ENCODE results near the gene CENPN. TPM values are rescaled to one million over a fixed set of nuclear protein-coding genes. Genes with fewer than 3 reads are reported as not detected.

CENPN gene
- total RNA-seq, 1 donor from 2014 or later: 13.0 TPM

DNA sequence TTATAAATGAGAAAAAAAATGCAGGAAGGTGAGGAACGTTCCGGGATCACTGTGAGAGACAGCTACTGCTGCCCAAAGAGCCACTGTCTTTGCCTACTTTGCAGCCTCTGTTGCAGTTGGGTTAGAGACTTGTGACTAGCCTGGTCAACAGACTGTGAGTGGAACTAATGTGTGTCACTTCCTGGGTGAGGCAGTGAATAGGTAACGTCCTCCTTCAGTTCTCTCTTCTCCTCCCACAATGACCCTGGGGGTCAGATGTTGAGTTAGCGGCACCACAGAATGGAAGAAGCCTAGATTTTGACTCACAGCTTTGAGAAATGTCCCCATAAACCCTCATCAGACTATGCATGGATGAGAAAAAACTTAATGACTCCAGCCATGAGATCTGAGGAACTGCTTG, 64.8 kb downstream of the CENPN start:
- H3K9me3 ChIP-seq (ENCODE audit: control insufficient read depth in 3 of 3, low read length in 3 of 3): no peaks in the 10 kb centered on the region
- H3K4me3 ChIP-seq (ENCODE audit: low read length in 3 of 3): no peak overlapping the region
- no peaks in the 10 kb centered on the region for H3K27me3 ChIP-seq (ENCODE audit: control insufficient read depth in 3 of 3, insufficient read depth in 3 of 3, low read length in 3 of 3)
- H3K4me1 ChIP-seq (ENCODE audit: control insufficient read depth in 3 of 3, insufficient read depth in 3 of 3, low read length in 3 of 3): peaks cover 0 to 6% (median 0%) of the 10 kb centered on the region in 3 donors
- H3K36me3 ChIP-seq (ENCODE audit: control insufficient read depth in 3 of 3, insufficient read depth in 3 of 3, low read length in 3 of 3): no peaks in the 10 kb centered on the region
- no peak overlapping the region for H3K9ac ChIP-seq (ENCODE audit: low read depth in 1 of 3, low read length in 3 of 3)
- H3K27ac ChIP-seq (ENCODE audit: low read depth, low read length): no peak overlapping the region

DNA sequence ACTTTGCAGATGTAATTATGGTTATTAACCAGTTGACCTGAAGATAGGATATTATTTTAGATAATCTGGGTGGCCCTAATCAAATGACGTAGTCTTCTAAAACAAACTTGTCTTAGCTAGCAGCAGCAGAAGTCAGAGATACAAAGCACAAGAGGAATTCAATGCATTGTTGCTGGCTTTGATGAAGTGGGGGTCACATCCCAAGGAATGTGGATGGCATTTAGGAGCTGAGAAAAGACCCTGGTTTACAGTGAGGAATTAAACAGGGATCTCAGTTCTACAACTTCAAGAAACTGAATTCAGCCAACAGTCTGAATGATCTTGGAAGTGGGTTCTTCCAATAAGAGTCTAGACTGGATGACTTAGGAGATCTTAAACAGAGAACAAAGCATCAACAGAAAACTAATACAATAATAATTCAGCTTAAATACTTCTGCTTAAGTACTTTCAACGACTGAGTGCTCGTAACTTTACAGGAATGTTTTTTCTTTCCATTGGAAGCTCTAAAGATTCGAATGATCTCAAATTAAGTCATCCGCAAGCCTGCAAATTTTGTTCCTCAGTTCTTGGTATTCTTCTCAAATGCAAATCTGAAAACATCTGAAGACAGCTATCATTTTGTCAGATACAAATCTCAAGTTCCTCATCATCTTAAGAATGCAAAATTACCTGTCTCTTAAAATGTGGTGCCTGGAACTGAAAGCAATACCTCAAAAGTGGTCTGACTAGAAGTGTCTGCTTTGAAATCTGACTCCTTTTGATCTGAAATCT, 66.7 kb downstream of the CENPN start:
- H3K27ac ChIP-seq (ENCODE audit: low read depth, low read length): no peak overlapping the region
- H3K4me3 ChIP-seq (ENCODE audit: low read length in 3 of 3): no peak overlapping the region
- no peaks in the 10 kb centered on the region for H3K9me3 ChIP-seq (ENCODE audit: control insufficient read depth in 3 of 3, low read length in 3 of 3)

DNA sequence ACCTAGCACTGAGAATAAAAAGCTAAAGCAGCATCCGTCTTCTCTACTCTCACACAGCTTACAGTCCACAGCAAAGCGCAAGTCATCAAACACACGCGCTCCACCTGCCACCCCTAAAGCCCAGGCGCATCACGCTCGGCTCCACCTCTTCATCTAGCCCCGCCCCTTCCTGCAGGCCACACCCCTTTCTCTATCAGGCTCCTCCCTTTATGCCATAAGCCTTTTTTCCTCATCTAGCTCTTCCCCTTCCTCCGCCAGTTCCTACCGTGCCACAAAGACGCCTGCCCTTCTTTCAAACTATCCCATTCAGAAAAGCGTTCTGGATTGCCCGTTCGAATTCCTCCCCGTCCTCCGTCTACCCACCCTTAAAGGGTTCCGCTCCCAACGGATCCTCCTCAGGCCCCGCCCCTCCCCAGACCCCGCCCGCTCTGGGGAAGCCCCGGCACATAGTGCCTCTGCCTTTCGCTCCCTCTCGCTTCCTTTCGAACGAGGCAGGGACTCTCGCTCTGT, 69.6 kb downstream of the CENPN start:
- H3K27ac ChIP-seq (ENCODE audit: low read depth, low read length): peak overlapping the region; percentile 97
- H3K27me3 ChIP-seq (ENCODE audit: control insufficient read depth in 3 of 3, insufficient read depth in 3 of 3, low read length in 3 of 3): no peaks in the 10 kb centered on the region
- peak overlapping the region; percentile 92 to 98 (median 96) for H3K9ac ChIP-seq (ENCODE audit: low read depth in 1 of 3, low read length in 3 of 3)
- no peaks in the 10 kb centered on the region for H3K9me3 ChIP-seq (ENCODE audit: control insufficient read depth in 3 of 3, low read length in 3 of 3)
- H3K4me1 ChIP-seq (ENCODE audit: control insufficient read depth in 3 of 3, insufficient read depth in 3 of 3, low read length in 3 of 3): peaks cover 0 to 12% (median 3%) of the 10 kb centered on the region in 3 donors
- H3K4me3 ChIP-seq (ENCODE audit: low read length in 3 of 3): peak overlapping the region; percentile 86 to 98 (median 98)
- H3K36me3 ChIP-seq (ENCODE audit: control insufficient read depth in 3 of 3, insufficient read depth in 3 of 3, low read length in 3 of 3): no peaks in the 10 kb centered on the region

More for the DNA sequence above, 66.7 kb downstream of the CENPN start:
- peaks cover 0 to 12% (median 3%) of the 10 kb centered on the region in 3 donors for H3K4me1 ChIP-seq (ENCODE audit: control insufficient read depth in 3 of 3, insufficient read depth in 3 of 3, low read length in 3 of 3)
- H3K9ac ChIP-seq (ENCODE audit: low read depth in 1 of 3, low read length in 3 of 3): no peak overlapping the region
- no peaks in the 10 kb centered on the region for H3K27me3 ChIP-seq (ENCODE audit: control insufficient read depth in 3 of 3, insufficient read depth in 3 of 3, low read length in 3 of 3)
- no peaks in the 10 kb centered on the region for H3K36me3 ChIP-seq (ENCODE audit: control insufficient read depth in 3 of 3, insufficient read depth in 3 of 3, low read length in 3 of 3)

DNA sequence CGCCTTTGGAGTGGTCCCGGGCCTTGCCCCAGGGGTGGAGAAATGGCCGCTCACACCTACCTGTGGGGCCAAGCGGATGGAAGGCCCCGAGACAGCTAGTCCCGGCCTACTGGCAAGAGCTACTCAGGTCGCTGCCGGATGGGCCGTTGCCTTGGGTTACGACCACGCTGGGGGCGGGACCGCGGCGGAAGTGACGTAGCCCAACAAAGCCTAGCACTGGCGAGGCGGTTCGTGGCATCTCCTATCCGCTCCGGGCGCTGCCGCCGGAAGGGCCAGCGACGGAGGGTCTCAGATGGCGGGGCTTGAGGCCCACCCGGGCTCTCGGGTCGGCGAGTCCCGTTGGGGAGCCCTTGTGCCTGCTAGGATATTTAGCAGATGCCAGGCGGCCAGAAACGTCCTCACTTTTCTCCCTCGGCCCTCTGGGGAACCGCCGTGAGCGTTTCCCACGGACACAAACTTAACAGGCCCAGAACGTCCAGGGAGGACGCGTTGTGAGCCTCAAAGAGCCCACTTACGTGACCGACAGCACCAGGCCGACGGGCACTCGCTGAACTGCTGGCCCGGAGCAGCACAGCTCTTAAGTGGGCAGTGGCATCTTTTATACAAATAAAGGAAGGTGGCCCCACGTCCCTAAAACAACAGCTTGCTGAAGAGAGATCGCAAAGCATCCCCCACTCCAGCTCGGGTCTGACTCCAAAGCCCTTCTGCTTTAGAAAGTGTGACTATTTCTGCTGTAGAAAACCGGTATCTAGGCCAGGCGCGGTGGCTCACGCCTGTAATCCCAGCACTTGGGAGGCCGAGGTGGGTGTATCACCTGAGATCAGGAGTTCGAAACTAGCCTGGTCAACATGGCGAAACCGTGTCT, 70.3 kb downstream of the CENPN start, which contains the start of gene C16orf46:
Gene C16orf46, minus strand, starts transcription at position 163 of the 865 bp plus-strand sequence. CDS start 13,283 bp downstream, outside the sequence.
- Histone ChIP-seq H3K9me3 (ENCODE audit: control insufficient read depth in 3 of 3, low read length in 3 of 3) (no peaks in the 10 kb centered on the region), H3K27ac (ENCODE audit: low read depth, low read length) (peak within 1 kb of the TSS; percentile 97), H3K36me3 (ENCODE audit: control insufficient read depth in 3 of 3, insufficient read depth in 3 of 3, low read length in 3 of 3) (no peaks in the 10 kb centered on the region), H3K4me1 (ENCODE audit: control insufficient read depth in 3 of 3, insufficient read depth in 3 of 3, low read length in 3 of 3) (peaks cover 0 to 12% (median 3%) of the 10 kb centered on the region in 3 donors), H3K27me3 (ENCODE audit: control insufficient read depth in 3 of 3, insufficient read depth in 3 of 3, low read length in 3 of 3) (no peaks in the 10 kb centered on the region), H3K4me3 (ENCODE audit: low read length in 3 of 3) (peak within 1 kb of the TSS; percentile 86 to 98 (median 98)), H3K9ac (ENCODE audit: low read depth in 1 of 3, low read length in 3 of 3) (peak within 1 kb of the TSS; percentile 92 to 98 (median 96))

DNA sequence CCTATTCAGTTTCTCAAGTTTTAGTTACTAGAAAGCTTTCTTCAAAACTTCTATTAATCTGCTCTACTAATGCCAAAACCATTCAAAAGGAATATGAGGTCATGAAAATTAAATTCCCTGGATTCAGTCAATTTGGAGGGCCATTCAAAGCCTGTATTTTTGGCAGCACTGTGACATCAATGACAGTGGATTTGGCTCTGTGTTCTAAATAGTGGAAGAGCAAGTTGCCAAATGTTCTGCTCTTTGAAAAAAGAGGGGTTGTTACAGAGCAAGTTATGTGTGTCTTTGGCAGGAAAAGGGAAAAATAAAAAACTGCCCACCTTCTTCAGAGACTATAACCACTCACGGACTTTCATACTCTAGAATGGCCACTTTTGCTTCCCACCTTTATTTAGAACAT, 73.2 kb downstream of the CENPN start:
- Histone ChIP-seq H3K4me1 (ENCODE audit: control insufficient read depth in 3 of 3, insufficient read depth in 3 of 3, low read length in 3 of 3) (peaks cover 0 to 12% (median 3%) of the 10 kb centered on the region in 3 donors), H3K9ac (ENCODE audit: low read depth in 1 of 3, low read length in 3 of 3) (no peak overlapping the region)

DNA sequence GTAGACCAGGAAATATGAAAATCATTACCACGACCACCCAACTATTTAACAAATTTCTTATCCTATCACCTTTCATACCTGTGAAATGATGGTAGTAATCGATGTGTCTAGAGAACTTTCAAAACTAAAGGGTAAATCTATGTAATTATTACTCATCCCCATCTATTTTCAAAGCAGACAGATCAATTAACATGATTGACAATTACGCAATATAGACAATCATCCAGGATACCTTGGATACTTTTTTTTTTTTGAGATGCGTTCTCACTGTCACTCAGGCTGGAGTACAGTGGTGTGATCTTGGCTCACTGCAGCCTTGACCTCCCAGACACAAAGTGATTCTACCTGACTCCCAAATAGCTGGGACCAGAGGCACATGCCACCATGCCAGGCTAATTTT, 74.0 kb downstream of the CENPN start:
- H3K9me3 ChIP-seq (ENCODE audit: control insufficient read depth in 3 of 3, low read length in 3 of 3): no peaks in the 10 kb centered on the region
- H3K36me3 ChIP-seq (ENCODE audit: control insufficient read depth in 3 of 3, insufficient read depth in 3 of 3, low read length in 3 of 3): peaks cover 0 to 2% (median 0%) of the 10 kb centered on the region in 3 donors
- no peak overlapping the region for H3K9ac ChIP-seq (ENCODE audit: low read depth in 1 of 3, low read length in 3 of 3)
- no peaks in the 10 kb centered on the region for H3K27me3 ChIP-seq (ENCODE audit: control insufficient read depth in 3 of 3, insufficient read depth in 3 of 3, low read length in 3 of 3)
- H3K4me3 ChIP-seq (ENCODE audit: low read length in 3 of 3): no peak overlapping the region
- no peak overlapping the region for H3K27ac ChIP-seq (ENCODE audit: low read depth, low read length)
- peaks cover 0 to 12% (median 3%) of the 10 kb centered on the region in 3 donors for H3K4me1 ChIP-seq (ENCODE audit: control insufficient read depth in 3 of 3, insufficient read depth in 3 of 3, low read length in 3 of 3)

More for the DNA sequence above, 73.2 kb downstream of the CENPN start:
- H3K27ac ChIP-seq (ENCODE audit: low read depth, low read length): no peak overlapping the region
- H3K36me3 ChIP-seq (ENCODE audit: control insufficient read depth in 3 of 3, insufficient read depth in 3 of 3, low read length in 3 of 3): peaks cover 0 to 2% (median 0%) of the 10 kb centered on the region in 3 donors
- H3K27me3 ChIP-seq (ENCODE audit: control insufficient read depth in 3 of 3, insufficient read depth in 3 of 3, low read length in 3 of 3): no peaks in the 10 kb centered on the region
- no peak overlapping the region for H3K4me3 ChIP-seq (ENCODE audit: low read length in 3 of 3)
- H3K9me3 ChIP-seq (ENCODE audit: control insufficient read depth in 3 of 3, low read length in 3 of 3): no peaks in the 10 kb centered on the region

Small RNAs within 50 kb of the gene (small RNA-seq; reads per million reads assigned to genes)
- gene AC092718.3: not detected

Other genes with a start within 250 kb of the CENPN start
- 1.6 TPM for gene CDYL2, start 202.6 kb upstream of the CENPN start, total RNA-seq
- gene CMC2, start 329 bp upstream of the CENPN start, total RNA-seq: 24.5 TPM
- gene ATMIN, start 28.6 kb downstream of the CENPN start, total RNA-seq: 19.8 TPM
- not detected for gene C16orf46, start 70.0 kb downstream of the CENPN start, total RNA-seq
- 19.8 TPM for gene GCSH, start 89.2 kb downstream of the CENPN start, total RNA-seq
- gene BCO1, start 231.5 kb downstream of the CENPN start, total RNA-seq: not detected